ENCODE measurements around the gene MBNL3. TPM values are rescaled to one million over a fixed set of nuclear protein-coding genes. Genes with fewer than 3 reads are reported as not detected.

MBNL3 gene
- total and polyA plus RNA-seq, 2 donors = 2.9 to 11.3 TPM

GRCh38 chrX:132483488-132483887 lies 5.3 kb downstream of the MBNL3 start:
- Histone ChIP-seq H3K27me3 (ENCODE audit: control insufficient read depth in 2 of 2, insufficient read depth in 1 of 2, low read length in 1 of 2) (no peaks in the 10 kb centered on the region), H3K4me3 (ENCODE audit: low read length in 2 of 2) (no peak overlapping the region), H3K36me3 (ENCODE audit: control insufficient read depth in 2 of 2, insufficient read depth in 2 of 2, low read length in 1 of 2) (no peaks in the 10 kb centered on the region), H3K9me3 (ENCODE audit: control insufficient read depth in 2 of 2, insufficient read depth in 1 of 2, low read length in 1 of 2) (no peaks in the 10 kb centered on the region), H3K4me1 (ENCODE audit: control insufficient read depth in 2 of 2, insufficient read depth in 2 of 2, low read length in 2 of 2) (peaks cover 0 to 14% of the 10 kb centered on the region in 2 donors), H3K27ac (ENCODE audit: low read depth in 1 of 2, low read length in 1 of 2) (no peak overlapping the region)
- WGBS = 95% methylated on average over 2 of the region's 2 CpGs
- no peak for DNase-seq (ENCODE audit: low read depth in 6 of 9, low spot score in 9 of 9)

GRCh38 chrX:132482632-132483031 lies 6.2 kb downstream of the MBNL3 start:
- H3K9me3 ChIP-seq (ENCODE audit: control insufficient read depth in 2 of 2, insufficient read depth in 1 of 2, low read length in 1 of 2) = no peaks in the 10 kb centered on the region
- no peaks in the 10 kb centered on the region for H3K27me3 ChIP-seq (ENCODE audit: control insufficient read depth in 2 of 2, insufficient read depth in 1 of 2, low read length in 1 of 2)
- H3K36me3 ChIP-seq (ENCODE audit: control insufficient read depth in 2 of 2, insufficient read depth in 2 of 2, low read length in 1 of 2) = no peaks in the 10 kb centered on the region
- no peak overlapping the region for H3K4me3 ChIP-seq (ENCODE audit: low read length in 2 of 2)
- H3K27ac ChIP-seq (ENCODE audit: low read depth in 1 of 2, low read length in 1 of 2) = no peak overlapping the region
- 97% methylated on average over 4 of the region's 4 CpGs for WGBS
- DNase-seq (ENCODE audit: low read depth in 6 of 9, low spot score in 9 of 9) = no peak
- peaks cover 0 to 14% of the 10 kb centered on the region in 2 donors for H3K4me1 ChIP-seq (ENCODE audit: control insufficient read depth in 2 of 2, insufficient read depth in 2 of 2, low read length in 2 of 2)

DNA sequence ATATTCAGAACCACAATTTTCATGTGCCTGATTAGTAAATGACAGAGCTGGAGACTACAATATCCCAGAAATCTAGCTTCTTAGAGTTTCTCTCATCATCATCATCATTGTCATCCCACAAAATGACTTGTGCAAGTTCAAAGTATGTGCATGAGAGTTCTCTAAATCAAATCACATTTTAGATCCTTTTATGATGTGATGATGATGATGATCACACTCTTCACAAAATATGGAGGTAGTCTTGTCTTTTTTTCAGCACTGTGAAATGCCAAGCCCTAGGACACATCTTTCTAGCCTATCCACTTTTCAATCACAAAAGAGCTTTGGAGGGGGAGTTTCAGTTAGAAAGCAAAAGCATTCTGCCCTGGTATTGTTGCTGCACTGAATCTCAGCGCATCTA lies 7.4 kb downstream of the MBNL3 start:
- H3K4me3 ChIP-seq (ENCODE audit: low read length in 2 of 2) = no peak overlapping the region
- peaks cover 0 to 14% of the 10 kb centered on the region in 2 donors for H3K4me1 ChIP-seq (ENCODE audit: control insufficient read depth in 2 of 2, insufficient read depth in 2 of 2, low read length in 2 of 2)
- no peaks in the 10 kb centered on the region for H3K9me3 ChIP-seq (ENCODE audit: control insufficient read depth in 2 of 2, insufficient read depth in 1 of 2, low read length in 1 of 2)
- H3K27me3 ChIP-seq (ENCODE audit: control insufficient read depth in 2 of 2, insufficient read depth in 1 of 2, low read length in 1 of 2) = no peaks in the 10 kb centered on the region
- WGBS = 100% methylated on average over 1 of the region's 1 CpG
- H3K36me3 ChIP-seq (ENCODE audit: control insufficient read depth in 2 of 2, insufficient read depth in 2 of 2, low read length in 1 of 2) = no peaks in the 10 kb centered on the region
- H3K27ac ChIP-seq (ENCODE audit: low read depth in 1 of 2, low read length in 1 of 2) = peak overlapping the region in 1 of 2 donors; percentile 81
- DNase-seq (ENCODE audit: low read depth in 6 of 9, low spot score in 9 of 9) = no peak

- Histone ChIP-seq H3K27me3 (ENCODE audit: control insufficient read depth in 2 of 2, insufficient read depth in 1 of 2, low read length in 1 of 2) (no peaks in the 10 kb centered on the region), H3K36me3 (ENCODE audit: control insufficient read depth in 2 of 2, insufficient read depth in 2 of 2, low read length in 1 of 2) (no peaks in the 10 kb centered on the region), H3K4me3 (ENCODE audit: low read length in 2 of 2) (peak overlapping the region; percentile 30 to 46), H3K9me3 (ENCODE audit: control insufficient read depth in 2 of 2, insufficient read depth in 1 of 2, low read length in 1 of 2) (no peaks in the 10 kb centered on the region), H3K27ac (ENCODE audit: low read depth in 1 of 2, low read length in 1 of 2) (peak overlapping the region; percentile 81 to 84), H3K4me1 (ENCODE audit: control insufficient read depth in 2 of 2, insufficient read depth in 2 of 2, low read length in 2 of 2) (peaks cover 0 to 14% of the 10 kb centered on the region in 2 donors)
- 2% methylated on average over 6 of the region's 6 CpGs for WGBS
- DNase-seq (ENCODE audit: low read depth in 6 of 9, low spot score in 9 of 9) = peak in 2 of 9 donors; percentile 44 to 74
These were observed 8.1 kb downstream of the MBNL3 start for GRCh38 chrX:132480581-132481203.

DNA sequence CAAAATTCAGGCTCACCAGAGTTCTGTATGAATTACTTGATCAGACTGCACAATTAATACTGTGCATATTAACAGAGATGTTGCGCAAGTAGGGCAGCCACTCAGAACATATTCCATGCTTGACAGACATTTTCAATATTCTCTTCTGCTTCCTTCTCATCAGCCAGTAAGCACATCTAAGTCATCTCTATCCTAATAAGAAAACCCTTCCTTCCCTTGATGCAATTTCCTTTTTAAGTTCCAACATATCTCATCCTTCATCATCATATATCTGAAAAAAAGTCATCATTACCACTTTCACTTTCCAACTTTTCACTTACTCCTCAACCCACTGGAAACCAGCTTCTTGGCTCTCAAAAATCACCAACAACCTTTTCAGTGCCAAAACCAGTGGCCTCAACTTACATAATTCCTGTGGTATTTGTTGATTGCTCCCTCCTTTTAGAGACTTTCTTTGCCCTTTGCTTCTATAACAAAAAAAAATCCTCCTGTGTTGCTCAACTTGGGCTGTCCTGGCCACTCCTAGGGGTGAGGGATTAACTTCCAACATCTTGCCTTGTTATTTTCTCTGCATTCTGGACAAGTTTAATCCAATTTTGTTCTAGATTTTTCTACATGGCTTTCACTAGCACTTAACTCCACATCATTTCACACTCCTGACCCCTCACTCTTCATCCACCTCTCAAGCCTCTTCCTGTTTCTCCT lies 14.1 kb downstream of the MBNL3 start:
- WGBS = 97% methylated on average over 1 of the region's 1 CpG
- Histone ChIP-seq H3K27ac (ENCODE audit: low read depth in 1 of 2, low read length in 1 of 2) (no peak overlapping the region), H3K27me3 (ENCODE audit: control insufficient read depth in 2 of 2, insufficient read depth in 1 of 2, low read length in 1 of 2) (no peaks in the 10 kb centered on the region), H3K4me3 (ENCODE audit: low read length in 2 of 2) (no peak overlapping the region), H3K9me3 (ENCODE audit: control insufficient read depth in 2 of 2, insufficient read depth in 1 of 2, low read length in 1 of 2) (no peaks in the 10 kb centered on the region), H3K4me1 (ENCODE audit: control insufficient read depth in 2 of 2, insufficient read depth in 2 of 2, low read length in 2 of 2) (peaks cover 0 to 4% of the 10 kb centered on the region in 2 donors), H3K36me3 (ENCODE audit: control insufficient read depth in 2 of 2, insufficient read depth in 2 of 2, low read length in 1 of 2) (no peaks in the 10 kb centered on the region)
- DNase-seq (ENCODE audit: low read depth in 6 of 9, low spot score in 9 of 9) = no peak

GRCh38 chrX:132472397-132472796 lies 16.4 kb downstream of the MBNL3 start:
- Histone ChIP-seq H3K4me3 (ENCODE audit: low read length in 2 of 2) (no peak overlapping the region), H3K36me3 (ENCODE audit: control insufficient read depth in 2 of 2, insufficient read depth in 2 of 2, low read length in 1 of 2) (no peaks in the 10 kb centered on the region), H3K4me1 (ENCODE audit: control insufficient read depth in 2 of 2, insufficient read depth in 2 of 2, low read length in 2 of 2) (peaks cover 0 to 3% of the 10 kb centered on the region in 2 donors), H3K9me3 (ENCODE audit: control insufficient read depth in 2 of 2, insufficient read depth in 1 of 2, low read length in 1 of 2) (no peaks in the 10 kb centered on the region), H3K27ac (ENCODE audit: low read depth in 1 of 2, low read length in 1 of 2) (no peak overlapping the region), H3K27me3 (ENCODE audit: control insufficient read depth in 2 of 2, insufficient read depth in 1 of 2, low read length in 1 of 2) (no peaks in the 10 kb centered on the region)
- WGBS = 98% methylated on average over 1 of the region's 1 CpG
- no peak for DNase-seq (ENCODE audit: low read depth in 6 of 9, low spot score in 9 of 9)

GRCh38 chrX:132470831-132471230 lies 18.0 kb downstream of the MBNL3 start:
- Histone ChIP-seq H3K36me3 (ENCODE audit: control insufficient read depth in 2 of 2, insufficient read depth in 2 of 2, low read length in 1 of 2) (no peaks in the 10 kb centered on the region), H3K9me3 (ENCODE audit: control insufficient read depth in 2 of 2, insufficient read depth in 1 of 2, low read length in 1 of 2) (no peaks in the 10 kb centered on the region), H3K4me1 (ENCODE audit: control insufficient read depth in 2 of 2, insufficient read depth in 2 of 2, low read length in 2 of 2) (peaks cover 0 to 3% of the 10 kb centered on the region in 2 donors), H3K27me3 (ENCODE audit: control insufficient read depth in 2 of 2, insufficient read depth in 1 of 2, low read length in 1 of 2) (no peaks in the 10 kb centered on the region), H3K27ac (ENCODE audit: low read depth in 1 of 2, low read length in 1 of 2) (no peak overlapping the region), H3K4me3 (ENCODE audit: low read length in 2 of 2) (no peak overlapping the region)
- WGBS = 76% methylated on average over 2 of the region's 2 CpGs
- no peak for DNase-seq (ENCODE audit: low read depth in 6 of 9, low spot score in 9 of 9)

GRCh38 chrX:132470179-132470578 lies 18.7 kb downstream of the MBNL3 start:
- H3K4me1 ChIP-seq (ENCODE audit: control insufficient read depth in 2 of 2, insufficient read depth in 2 of 2, low read length in 2 of 2) = peaks cover 0 to 3% of the 10 kb centered on the region in 2 donors
- H3K4me3 ChIP-seq (ENCODE audit: low read length in 2 of 2) = no peak overlapping the region
- H3K9me3 ChIP-seq (ENCODE audit: control insufficient read depth in 2 of 2, insufficient read depth in 1 of 2, low read length in 1 of 2) = no peaks in the 10 kb centered on the region
- no peak overlapping the region for H3K27ac ChIP-seq (ENCODE audit: low read depth in 1 of 2, low read length in 1 of 2)
- no peaks in the 10 kb centered on the region for H3K27me3 ChIP-seq (ENCODE audit: control insufficient read depth in 2 of 2, insufficient read depth in 1 of 2, low read length in 1 of 2)
- no peak for DNase-seq (ENCODE audit: low read depth in 6 of 9, low spot score in 9 of 9)
- no peaks in the 10 kb centered on the region for H3K36me3 ChIP-seq (ENCODE audit: control insufficient read depth in 2 of 2, insufficient read depth in 2 of 2, low read length in 1 of 2)
- 98% methylated on average over 1 of the region's 1 CpG for WGBS

GRCh38 chrX:132468454-132468853 lies 20.4 kb downstream of the MBNL3 start:
- Histone ChIP-seq H3K4me1 (ENCODE audit: control insufficient read depth in 2 of 2, insufficient read depth in 2 of 2, low read length in 2 of 2) (no peaks in the 10 kb centered on the region), H3K27ac (ENCODE audit: low read depth in 1 of 2, low read length in 1 of 2) (no peak overlapping the region), H3K27me3 (ENCODE audit: control insufficient read depth in 2 of 2, insufficient read depth in 1 of 2, low read length in 1 of 2) (no peaks in the 10 kb centered on the region), H3K9me3 (ENCODE audit: control insufficient read depth in 2 of 2, insufficient read depth in 1 of 2, low read length in 1 of 2) (no peaks in the 10 kb centered on the region), H3K36me3 (ENCODE audit: control insufficient read depth in 2 of 2, insufficient read depth in 2 of 2, low read length in 1 of 2) (no peaks in the 10 kb centered on the region), H3K4me3 (ENCODE audit: low read length in 2 of 2) (no peak overlapping the region)
- no peak for DNase-seq (ENCODE audit: low read depth in 6 of 9, low spot score in 9 of 9)
- 98% methylated on average over 3 of the region's 3 CpGs for WGBS

All from thymus (tissue), 11 donors.